Pancreas (tissue), 10 donors: Measurements from ENCODE around the gene SH2D4B. TPM values are rescaled to one million over a fixed set of nuclear protein-coding genes. Genes with fewer than 3 reads are reported as not detected.
A peak's percentile ranks its signal among the peaks of the same experiment; 100 is the strongest.

Experiments used
- ATAC-seq, 4 donors: fragments of 200-7000 bp; cut with Tn5 transposase; one replicate each; pipeline versions ENCODE4 v1.8.0 to v1.9.1; 2020; ENCODE audit warnings: mild to moderate bottlenecking in 4 of 4, moderate library complexity in 4 of 4
- DNase-seq, 6 donors: peaks; one replicate each; pipeline ENCODE4 v3.0.0-alpha.2; 2020
- FAIRE-seq: peaks from 2 replicates; lab custom pipeline; 2012; peaks lifted over from hg19 to GRCh38; lab: Jason Lieb, UNC
- H3K27ac ChIP-seq, 4 donors: fragments of 200-600 bp; sonication (generic); 1 replicate in 3 of 4; 2 replicates in 1 of 4; pipeline versions ENCODE4 v1.5.0 to v1.8.0; 2020
- H3K27me3 ChIP-seq, 4 donors: fragments of 200-600 bp; one replicate each; pipeline ENCODE4 v1.8.0; 2021
- H3K36me3 ChIP-seq, 3 donors: fragments of 200-600 bp; sonication (generic) in 1 of 3; one replicate each; pipeline versions ENCODE4 v1.5.0 to v1.8.0; 2020 to 2021
- H3K4me1 ChIP-seq, 3 donors: fragments of 200-600 bp; one replicate each; pipeline ENCODE4 v1.8.0; 2021
- H3K4me3 ChIP-seq, 4 donors: fragments of 200-600 bp; sonication (generic) in 2 of 4; one replicate each; pipeline versions ENCODE4 v1.5.0 to v1.8.0; 2020 to 2021
- H3K9me3 ChIP-seq, 4 donors: fragments of 200-600 bp; one replicate each; pipeline ENCODE4 v1.8.0; 2021
- WGBS, 2 donors: extraction: QIAGEN DNeasy Blood & Tissue Kit; methylation state at CpG; one replicate each; pipeline ENCODE4 v1.1.7; 2013; 5-methylcytosine and 5-hydroxymethylcytosine counted together
- intact Hi-C, 3 donors: fragments of 100-400 bp; cut with DNase I; formaldehyde crosslinking; loops; one replicate each; pipeline versions ENCODE4 v1.11.1 to v1.14.2; 2022
- polyA plus RNA-seq, 2 donors: library from polyadenylated mRNA; stranded (reverse); fragments of 200-250 nt; gene quantifications; one replicate each; pipeline ENCODE4 v1.2.3, GENCODE V29; 2013
- total RNA-seq, 6 donors: library from RNA; stranded (reverse); fragmentation: NEBNext Ultra II Directional in 4 of 6; extraction: Animal tissue kit (Norgen Biotek cat#: 25700) in 4 of 6; gene quantifications; one replicate each; pipeline versions ENCODE4 v1.2.1 to v1.2.4, GENCODE V29; 2021 to 2023
- TF ChIP-seq, protein P1 (sequence below), 4 donors: fragments of 200-600 bp; sonication (generic) in 3 of 4; IDR thresholded peaks; one replicate each; pipeline versions ENCODE4 v1.5.0 to v1.8.0; 2021; ENCODE audit warnings: antibody characterized with exemption in 4 of 4
- donor health status: healthy with polysubstance abuse.
- donor health status: DM: no; HTN: no; CAD: no; lungs with moderate emphysema.
- donor health status: DM: no; HTN: no; CAD: no.
- donor health status: control.
- donor health status: control.
- donor health status: Bipolar disorder and iron deficiency.
- donor health status: DM: yes; HTN: yes; CAD: no.
- donor health status: DM: no; HTN: no; CAD: no.
- donor health status: DM: no; HTN: no; CAD: no.
- donor health status: DM: yes; HTN: yes; CAD: no.

SH2D4B gene
- total and polyA plus RNA-seq, 8 donors = 0.02 TPM; not detected in 7

DNA sequence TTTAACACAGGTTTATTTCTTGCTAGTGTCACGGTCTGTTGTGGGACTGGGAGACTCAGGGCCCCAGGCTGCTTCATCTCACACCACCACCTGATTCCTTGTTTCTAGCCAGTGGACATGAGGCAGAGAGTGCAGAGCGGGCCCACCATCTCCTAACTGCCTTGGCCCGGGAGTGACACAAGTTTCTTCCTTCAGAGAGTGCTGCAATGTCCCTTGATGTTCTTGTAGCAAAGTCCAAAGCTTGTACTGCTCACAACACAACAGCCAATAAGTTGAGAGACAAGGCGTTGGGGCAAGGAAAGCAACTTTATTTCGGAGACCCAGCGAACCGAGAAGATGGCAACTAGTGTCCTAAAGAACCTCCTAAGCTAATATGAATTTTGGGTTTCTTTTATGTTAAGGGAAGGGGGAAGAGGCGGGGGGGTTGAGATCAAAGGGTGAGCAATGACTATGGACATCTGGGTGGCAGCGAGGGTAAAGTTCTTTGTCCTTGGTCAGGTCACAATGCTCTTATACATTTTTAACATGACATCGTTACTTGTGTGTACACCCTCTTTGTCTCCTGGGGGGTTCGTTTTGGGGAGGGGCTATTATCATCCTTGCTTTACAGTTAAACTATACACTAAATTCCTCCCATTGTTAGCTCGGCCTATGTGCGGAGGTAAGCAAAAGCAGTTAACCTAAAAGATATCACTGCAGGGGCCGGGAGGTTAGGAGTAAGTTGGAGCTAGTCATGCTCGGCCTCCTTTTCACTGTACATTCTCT lies 31.6 kb downstream of the SH2D4B start:
- intact Hi-C loops = no loop called here
- no peaks in the 10 kb centered on the region for H3K27me3 ChIP-seq
- no peak for ATAC-seq
- H3K36me3 ChIP-seq = no peaks in the 10 kb centered on the region
- no peak overlapping the region for H3K27ac ChIP-seq
- no peak overlapping the region for H3K4me3 ChIP-seq
- FAIRE-seq = no peak
- TF ChIP-seq, protein P1, sequence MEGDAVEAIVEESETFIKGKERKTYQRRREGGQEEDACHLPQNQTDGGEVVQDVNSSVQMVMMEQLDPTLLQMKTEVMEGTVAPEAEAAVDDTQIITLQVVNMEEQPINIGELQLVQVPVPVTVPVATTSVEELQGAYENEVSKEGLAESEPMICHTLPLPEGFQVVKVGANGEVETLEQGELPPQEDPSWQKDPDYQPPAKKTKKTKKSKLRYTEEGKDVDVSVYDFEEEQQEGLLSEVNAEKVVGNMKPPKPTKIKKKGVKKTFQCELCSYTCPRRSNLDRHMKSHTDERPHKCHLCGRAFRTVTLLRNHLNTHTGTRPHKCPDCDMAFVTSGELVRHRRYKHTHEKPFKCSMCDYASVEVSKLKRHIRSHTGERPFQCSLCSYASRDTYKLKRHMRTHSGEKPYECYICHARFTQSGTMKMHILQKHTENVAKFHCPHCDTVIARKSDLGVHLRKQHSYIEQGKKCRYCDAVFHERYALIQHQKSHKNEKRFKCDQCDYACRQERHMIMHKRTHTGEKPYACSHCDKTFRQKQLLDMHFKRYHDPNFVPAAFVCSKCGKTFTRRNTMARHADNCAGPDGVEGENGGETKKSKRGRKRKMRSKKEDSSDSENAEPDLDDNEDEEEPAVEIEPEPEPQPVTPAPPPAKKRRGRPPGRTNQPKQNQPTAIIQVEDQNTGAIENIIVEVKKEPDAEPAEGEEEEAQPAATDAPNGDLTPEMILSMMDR (IDR thresholded peaks at IDR 0.05) = no peak
- DNase-seq = no peak
- 75 to 83% methylated on average over 15 of the region's 15 CpGs for WGBS, 2 donors
- H3K9me3 ChIP-seq = no peaks in the 10 kb centered on the region
- no peaks in the 10 kb centered on the region for H3K4me1 ChIP-seq

DNA sequence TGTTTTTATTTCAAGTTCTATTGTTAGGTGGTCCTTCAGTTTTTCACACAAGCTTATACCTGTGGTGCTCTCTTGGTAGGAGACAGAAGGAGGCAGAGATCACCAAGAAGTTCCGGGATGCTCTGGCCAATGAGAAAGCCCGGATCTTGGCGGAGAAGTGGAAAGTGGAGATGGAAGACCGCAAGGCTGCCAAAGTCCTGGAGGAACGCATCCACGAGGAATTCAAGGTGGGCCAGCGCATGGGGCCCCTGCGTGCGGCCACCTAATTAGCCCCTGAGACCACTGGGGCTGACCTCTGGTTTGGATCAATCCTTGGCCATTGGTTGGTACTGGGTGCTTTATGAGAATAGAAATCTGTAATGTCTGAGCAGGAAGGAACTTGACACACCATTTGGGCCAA lies 33.6 kb downstream of the SH2D4B start:
- no peak for ATAC-seq
- DNase-seq = no peak
- no peaks in the 10 kb centered on the region for H3K27me3 ChIP-seq
- H3K4me1 ChIP-seq = no peaks in the 10 kb centered on the region
- H3K4me3 ChIP-seq = no peak overlapping the region
- H3K9me3 ChIP-seq = no peaks in the 10 kb centered on the region
- H3K36me3 ChIP-seq = no peaks in the 10 kb centered on the region
- TF ChIP-seq, protein P1 (IDR thresholded peaks at IDR 0.05) = no peak
- no peak for FAIRE-seq
- 89 to 94% methylated on average over 9 of the region's 9 CpGs for WGBS, 2 donors
- H3K27ac ChIP-seq = no peak overlapping the region
- intact Hi-C loops = no loop called here

DNA sequence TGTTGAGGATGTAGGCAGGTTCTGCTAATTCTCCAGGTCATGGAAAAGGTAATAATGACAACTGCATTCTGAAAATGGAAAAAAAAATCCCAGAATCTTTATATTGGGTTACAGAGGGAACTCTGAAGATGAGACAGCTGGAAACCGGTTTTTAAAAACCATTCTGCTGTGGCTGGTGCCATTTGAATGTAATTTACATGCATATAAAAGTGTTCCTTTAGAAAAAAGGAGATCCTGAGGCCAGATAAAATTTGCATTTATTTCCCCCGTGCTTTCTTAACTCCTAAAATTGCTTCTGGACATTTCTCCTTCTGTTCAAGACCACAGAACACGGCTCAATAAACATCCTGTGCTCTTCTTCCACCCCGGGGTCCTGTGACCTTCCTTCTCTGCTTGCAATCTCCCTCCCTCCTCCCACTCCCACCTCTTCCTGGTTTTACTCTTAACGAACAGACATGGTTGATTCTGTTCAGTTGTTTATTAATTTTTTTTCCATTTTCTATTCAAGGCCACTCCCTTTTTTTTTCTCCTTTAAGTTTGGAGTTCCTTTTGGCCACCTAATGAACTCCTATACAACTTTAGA lies 41.6 kb downstream of the SH2D4B start:
- no peak overlapping the region for H3K4me3 ChIP-seq
- H3K36me3 ChIP-seq = no peaks in the 10 kb centered on the region
- ATAC-seq = peak in 1 of 4 donors; percentile 39
- no peak overlapping the region for H3K27ac ChIP-seq
- TF ChIP-seq, protein P1 (IDR thresholded peaks at IDR 0.05) = no peak
- DNase-seq = no peak
- no peaks in the 10 kb centered on the region for H3K4me1 ChIP-seq
- no peaks in the 10 kb centered on the region for H3K9me3 ChIP-seq
- intact Hi-C loops = no loop called here
- WGBS, 2 donors = 26 to 27% methylated on average over 5 of the region's 5 CpGs
- no peaks in the 10 kb centered on the region for H3K27me3 ChIP-seq
- no peak for FAIRE-seq

DNA sequence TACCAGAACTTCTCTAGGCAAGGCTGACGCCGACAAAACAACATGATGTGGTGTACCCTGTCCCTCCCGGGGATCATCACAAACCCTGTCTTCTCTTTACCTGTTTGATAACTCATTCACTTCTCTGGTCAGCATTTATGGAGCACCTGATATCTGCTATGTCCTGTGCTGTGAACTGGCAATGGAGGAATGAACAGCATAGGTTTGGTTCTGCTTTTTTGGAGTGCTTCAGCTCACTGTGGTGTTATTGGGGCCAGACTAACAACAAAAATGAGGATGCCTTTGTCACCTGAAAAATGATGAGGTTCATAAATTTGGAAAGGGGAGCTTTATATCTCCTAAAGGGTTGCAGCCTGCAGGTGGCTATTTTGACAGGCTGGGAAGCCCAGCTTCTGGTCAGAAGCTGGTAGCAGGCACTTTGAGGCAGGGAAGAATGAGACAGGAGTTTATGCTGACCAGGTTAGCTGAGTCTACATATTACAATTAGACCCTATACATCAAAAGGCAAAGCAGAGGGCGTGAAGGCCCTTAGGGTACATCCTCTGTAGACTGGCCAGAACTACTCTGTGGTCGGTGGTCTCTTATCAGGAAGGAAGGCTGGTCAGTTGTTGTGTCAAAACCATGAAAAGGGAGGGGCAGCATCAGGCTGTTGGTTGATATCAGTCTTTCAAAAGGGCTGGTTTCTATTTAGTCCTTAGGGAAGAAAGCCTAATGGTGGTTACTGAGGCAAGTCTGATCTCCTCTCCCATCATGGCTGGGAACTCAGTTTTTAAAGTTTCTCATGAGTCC lies 42.3 kb downstream of the SH2D4B start:
- Histone ChIP-seq H3K27me3 (no peaks in the 10 kb centered on the region), H3K36me3 (no peaks in the 10 kb centered on the region), H3K27ac (no peak overlapping the region), H3K9me3 (no peaks in the 10 kb centered on the region), H3K4me3 (no peak overlapping the region), H3K4me1 (no peaks in the 10 kb centered on the region)
- DNase-seq (no peak), ATAC-seq (no peak), FAIRE-seq (no peak)
- TF ChIP-seq, protein P1 (IDR thresholded peaks at IDR 0.05) = no peak
- intact Hi-C loops = no loop called here
- 70 to 79% methylated on average over 5 of the region's 5 CpGs for WGBS, 2 donors
